Measurements from ENCODE around the gene ULK4. TPM values are rescaled to one million over a fixed set of nuclear protein-coding genes. Genes with fewer than 3 reads are reported as not detected.

The ULK4 gene
- total and polyA plus RNA-seq, 2 of the 8 experiments (the other 6 are each of a cell fraction or from before 2014, with no cell fraction given) = 3.0 to 10.8 TPM

DNA sequence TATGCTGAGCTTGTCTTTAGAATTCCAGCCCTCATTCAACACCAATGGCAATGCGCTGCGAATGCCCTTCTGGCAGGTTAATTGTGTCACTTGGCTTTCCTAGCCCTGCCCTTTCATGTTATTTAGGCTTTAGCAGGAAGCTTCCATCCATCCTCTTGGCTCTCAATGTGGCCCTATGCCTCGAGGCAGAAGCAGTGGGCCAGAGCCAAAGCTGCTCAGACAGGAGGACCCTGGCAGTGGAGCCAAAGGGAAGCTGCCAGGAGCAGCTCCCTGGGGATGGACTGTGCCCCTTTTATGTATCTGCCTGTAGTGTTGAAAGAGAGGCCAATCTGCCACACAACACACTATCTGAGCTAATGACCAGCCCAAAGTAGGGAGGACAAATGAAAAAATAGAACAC is 386.2 kb downstream of the ULK4 start (continued):
- TF ChIP-seq KDM4A (IDR thresholded peaks at IDR 0.05; ENCODE audit: low read depth, low read length, severe bottlenecking) = no peak

All from H1 (cell line).